GM21447 (cell line): ENCODE results near the gene COL5A1.

Experiments used
- ATAC-seq: cut with Tn5 transposase; IDR thresholded peaks from one replicate; pipeline ENCODE4 v1.9.1; 2021; ENCODE audit not compliant: unreplicated experiment

The COL5A1 gene

DNA sequence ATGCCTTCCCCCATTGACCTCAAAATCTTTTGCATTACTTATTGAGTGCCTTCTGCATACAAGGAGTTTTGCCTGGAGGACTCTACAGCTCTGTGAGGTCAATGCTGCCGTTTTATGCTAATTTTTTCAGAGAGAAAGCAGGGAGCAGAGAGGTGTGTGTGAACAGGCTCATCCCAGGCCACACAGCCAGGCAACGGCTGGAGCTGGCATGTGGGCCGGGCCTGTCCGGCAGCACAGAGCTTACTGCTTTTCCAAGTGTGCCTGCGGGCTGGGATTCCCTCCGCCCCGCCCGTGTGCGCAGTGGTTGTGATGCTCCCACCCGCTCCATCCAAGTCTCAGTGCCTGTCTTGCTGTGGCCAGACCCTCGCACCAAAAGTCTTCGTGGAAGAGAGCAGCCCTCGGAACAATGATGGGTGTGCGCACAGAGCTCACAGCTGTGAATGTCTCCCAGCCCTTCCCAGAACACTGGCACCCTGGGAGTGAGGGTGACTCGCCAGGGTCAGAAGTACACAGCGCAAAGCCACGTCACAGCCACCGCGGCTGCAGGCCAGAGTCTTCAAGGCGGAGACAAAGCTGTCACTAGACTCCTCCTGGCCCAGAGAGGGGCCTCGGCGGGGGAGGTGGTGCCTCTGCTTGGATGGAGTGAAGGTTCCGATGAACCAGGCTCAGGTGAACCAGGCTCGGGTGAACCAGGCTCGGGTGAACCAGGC lies 82.8 kb downstream of the COL5A1 start:
- ATAC-seq, result no peak

DNA sequence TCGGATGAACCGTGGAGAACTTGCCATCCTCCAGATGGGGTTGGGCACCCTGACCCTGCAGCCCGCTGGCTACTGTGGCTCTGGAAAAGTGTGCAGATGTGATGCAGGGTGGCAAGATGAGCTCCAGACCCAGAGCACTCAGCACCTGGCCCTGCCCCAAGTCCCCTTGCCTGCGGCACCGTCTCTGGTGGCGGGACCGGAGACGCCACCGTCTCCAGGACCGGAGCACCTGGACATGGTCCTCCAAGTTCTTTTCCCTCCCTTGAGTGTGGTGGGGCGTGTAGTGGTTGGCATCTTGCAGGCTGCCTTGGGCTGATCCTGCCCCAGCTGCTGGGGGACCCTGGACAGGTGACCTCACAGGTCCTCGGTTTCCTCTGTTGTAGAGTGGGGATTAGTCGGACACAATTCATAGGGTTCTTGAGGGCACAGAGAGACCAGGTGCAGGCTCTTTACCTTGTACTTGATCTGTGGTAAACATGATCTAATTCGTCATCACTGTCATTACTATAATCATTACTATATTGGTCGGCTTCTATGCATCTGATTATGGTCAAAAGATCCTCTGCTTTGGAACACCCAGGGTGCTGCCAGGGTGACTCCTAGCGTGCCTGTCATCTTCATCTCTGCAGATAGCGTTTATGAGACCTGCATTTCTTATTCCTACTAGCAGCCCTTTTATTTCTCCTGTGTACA lies 83.5 kb downstream of the COL5A1 start:
- no peak for ATAC-seq

DNA sequence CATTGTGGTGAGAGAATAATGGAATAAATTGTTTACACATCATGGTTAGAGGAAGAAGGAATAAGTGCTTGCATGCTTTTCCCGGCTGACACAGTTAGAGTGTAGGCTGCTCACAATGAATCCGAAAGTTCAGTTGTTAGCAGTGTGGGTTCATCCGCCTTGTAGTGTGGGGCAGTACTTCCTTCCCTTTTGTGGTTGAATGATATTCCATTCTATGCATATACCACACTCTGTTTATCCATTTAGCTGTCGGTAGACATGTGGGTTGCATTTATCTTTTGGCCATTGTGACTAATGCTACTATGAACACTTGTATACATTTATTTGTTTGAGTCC lies 84.0 kb downstream of the COL5A1 start:
- no peak for ATAC-seq

DNA sequence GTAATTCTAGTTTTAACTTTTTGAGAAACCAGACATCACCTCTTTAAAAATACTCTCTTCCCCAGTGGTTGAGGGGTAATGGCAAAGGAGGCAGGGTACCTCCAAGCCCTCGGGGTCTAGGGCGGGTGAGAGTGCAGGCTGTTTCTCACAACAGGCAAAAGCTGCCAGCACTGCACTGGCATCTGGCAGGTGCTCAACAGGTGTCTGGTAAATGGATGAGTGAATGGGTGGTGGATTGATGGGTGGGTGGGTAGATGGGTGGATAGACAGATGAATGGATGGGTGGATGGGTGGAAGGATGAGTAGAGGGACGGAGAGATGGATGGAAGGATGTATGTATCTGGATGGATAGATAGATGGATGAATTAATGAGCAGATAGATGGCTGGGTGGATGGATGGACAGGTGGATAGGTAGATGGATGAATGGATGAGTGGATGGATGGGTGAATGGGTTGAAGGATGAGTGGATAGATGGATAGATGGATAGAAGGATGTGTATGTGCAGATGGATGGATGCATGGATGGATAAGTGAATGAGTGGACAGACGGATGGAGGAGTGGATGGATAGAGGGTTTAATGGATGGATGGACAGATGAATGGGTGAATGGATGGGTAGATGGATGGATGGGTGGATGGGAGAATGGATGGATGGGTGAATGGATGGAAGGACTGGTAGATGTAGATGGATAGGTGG lies 84.6 kb downstream of the COL5A1 start:
- no peak for ATAC-seq

DNA sequence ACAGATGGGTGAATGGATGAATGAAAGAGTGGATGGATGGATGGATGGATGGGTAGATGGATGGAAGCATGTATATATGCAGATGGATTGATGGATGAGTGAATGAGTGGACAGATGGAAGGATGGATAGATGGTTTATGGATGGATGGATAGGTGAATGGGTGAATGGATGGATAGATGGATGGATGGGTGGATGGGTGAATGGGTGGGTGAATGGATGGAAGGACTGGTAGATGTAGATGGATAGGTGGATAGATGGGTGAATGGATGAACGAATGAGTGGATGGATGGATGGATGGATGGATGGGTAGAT lies 85.1 kb downstream of the COL5A1 start:
- no peak for ATAC-seq

DNA sequence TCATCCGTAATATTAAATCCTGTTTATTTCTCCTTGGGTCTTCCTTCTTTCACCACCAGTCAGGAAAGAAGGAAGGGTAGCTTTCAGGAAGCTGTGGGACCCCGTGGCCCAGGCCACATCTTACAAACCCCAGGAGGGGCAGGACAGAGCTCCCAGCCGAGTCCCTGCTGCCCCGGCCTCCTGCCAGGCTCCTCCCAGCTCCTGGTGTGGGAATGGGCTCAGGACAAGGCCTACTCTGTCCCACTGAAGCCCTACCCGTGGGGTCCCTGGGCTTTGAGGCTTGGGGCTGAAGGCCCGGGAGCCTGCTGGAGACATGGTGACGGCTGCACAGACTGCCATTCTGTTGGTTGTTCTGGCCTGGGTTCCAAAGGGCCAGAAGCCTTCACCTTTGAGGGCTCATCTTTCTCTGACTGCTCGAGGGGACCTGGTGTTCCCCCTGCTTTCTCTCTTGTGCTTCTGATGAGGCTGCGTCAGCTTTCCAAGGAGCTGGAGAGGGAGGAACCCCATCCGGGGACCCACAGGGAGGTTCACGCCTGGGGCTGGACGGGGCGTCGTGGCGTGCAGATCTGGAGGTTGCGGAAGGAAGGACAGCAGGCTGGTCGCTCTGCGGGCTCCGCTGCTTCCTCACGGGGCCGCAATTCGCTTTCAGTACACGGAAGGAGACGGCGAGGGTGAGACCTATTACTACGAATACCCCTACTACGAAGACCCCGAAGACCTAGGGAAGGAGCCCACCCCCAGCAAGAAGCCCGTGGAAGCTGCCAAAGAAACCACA lies 86.6 kb downstream of the COL5A1 start:
- no peak for ATAC-seq

DNA sequence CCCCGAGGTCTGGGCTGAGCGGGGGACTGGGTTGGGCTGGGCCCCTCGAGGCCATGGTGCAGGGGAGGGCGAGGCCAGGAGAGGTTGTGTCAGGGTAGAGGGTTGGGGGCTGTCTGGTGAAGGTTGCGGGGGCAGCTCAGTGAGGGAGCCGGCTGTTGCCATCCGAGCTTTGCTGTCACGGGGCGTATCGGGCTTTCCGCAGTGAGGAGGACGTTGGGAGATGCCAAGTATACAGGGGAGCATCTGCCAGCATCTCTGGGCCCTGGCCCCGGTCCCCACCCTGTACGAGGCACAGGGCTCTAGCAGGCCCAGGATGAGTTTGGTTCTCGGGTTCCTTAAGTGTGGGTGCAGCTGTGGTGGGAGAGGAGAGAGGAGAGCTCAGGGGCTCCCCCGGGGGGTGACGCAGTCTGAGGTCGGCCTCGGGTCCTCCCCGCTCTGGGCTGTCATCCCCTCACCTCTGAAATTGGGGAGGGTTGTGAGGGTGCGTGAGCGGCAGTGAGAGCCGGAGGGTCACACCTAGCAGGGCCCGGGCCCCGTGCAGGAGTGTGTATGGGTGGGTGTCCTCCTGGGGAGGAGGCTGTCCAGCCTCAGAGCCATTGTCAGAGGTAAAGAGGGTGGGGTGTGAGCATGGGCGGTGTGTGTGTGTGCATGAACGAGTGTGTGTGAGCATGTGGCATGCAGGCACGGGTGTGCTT lies 87.3 kb downstream of the COL5A1 start:
- no peak for ATAC-seq

DNA sequence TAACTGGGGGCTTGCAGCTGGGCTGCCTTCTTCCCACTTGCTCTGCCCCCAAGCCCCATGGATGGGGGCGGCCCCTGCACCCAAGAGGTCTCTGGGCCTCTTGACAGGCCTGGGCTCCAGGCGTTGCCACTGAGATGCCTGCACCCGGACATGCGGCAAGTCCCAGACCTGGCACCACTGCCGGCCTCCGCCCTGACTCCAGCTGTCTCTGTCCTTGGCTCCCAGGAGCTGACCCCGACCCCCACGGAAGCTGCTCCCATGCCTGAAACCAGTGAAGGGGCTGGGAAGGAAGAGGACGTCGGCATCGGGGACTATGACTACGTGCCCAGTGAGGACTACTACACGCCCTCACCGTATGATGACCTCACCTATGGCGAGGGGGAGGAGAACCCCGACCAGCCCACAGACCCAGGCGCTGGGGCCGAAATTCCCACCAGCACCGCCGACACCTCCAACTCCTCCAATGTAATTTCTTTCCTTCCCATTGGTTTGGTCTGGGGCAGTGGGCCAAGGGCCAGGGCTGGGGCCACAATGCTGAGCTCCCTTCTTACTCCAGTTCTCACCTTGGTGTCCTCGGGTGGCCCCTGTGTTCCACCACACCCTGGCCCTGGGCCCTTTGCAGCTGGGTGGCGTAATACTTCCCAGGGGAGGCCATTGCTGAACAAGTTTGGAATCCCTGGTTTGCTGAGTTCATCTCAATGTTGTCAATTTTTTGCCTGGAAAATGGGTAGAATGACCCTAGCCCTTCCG lies 88.6 kb downstream of the COL5A1 start:
- ATAC-seq, result no peak

DNA sequence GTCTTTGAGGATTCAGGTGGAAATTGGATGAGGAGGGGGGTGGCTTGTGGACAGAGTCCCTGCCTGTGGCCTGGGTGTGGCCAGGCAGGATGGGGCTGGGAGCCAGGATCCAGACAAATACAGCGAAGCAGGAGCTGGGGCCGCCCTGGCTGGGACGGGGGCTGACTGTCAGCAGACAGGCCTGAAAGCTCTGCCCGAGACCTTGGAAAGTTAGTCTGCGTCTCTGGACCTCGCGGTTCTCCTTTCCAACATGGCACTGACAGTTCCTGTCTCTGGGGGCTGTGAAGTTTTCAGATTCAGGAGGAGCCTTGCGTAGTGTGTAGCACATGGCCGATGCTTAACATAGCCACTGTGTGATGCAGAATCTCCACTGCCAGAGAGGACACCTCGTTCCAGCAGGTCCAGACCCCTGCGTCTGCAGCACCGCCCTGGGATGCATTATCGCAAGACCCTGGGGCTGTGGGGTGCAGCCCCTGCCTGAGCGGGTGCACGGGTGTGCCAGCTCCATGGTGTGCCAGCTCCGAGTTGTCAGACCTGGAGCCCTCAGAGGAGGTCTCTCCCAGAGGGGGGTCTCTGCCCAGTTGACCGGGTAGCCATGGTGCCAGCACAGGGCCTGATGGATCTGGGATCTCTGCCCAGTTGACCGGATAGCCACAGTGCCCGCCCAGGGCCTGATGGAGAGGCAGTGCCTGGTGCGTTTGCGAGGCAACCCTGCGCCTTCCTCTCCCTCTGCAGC lies 89.3 kb downstream of the COL5A1 start:
- ATAC-seq, result no peak

DNA sequence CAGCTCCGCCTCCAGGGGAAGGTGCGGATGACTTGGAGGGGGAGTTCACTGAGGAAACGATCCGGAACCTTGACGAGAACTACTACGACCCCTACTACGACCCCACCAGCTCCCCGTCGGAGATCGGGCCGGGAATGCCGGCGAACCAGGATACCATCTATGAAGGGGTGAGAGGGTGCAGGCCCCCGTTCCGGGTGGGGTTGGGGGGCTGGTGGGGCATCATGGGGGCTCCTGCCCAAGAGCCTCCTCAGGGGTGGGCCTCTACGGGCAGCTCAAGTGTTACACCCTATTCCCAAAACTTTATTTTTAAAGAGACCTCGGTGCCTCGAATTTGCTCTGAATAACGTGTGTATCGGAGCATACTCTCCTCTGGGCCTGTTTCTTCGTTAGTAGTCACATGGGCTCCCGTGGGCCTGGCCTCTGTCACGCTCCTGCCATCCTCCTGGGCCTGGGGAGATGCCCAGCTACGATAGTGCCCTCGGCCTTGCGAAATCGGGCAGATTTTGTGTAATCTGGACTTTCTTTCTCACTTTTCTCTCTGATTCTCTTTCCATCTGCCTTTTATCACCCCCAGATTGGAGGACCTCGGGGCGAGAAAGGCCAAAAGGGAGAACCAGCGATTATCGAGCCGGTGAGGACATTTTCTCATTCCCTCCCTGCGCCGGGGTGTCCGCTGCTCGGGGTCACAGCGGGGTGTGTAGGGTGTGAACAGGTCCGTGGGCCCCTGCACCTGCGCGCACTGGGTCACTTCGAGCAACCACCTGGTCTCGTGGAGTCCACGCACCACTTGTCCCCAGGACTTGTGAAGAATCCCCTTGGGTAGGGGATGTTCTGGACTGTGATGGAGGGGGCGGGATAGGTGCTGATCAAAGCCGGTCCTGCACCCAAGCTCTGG lies 90.1 kb downstream of the COL5A1 start:
- ATAC-seq, result no peak

DNA sequence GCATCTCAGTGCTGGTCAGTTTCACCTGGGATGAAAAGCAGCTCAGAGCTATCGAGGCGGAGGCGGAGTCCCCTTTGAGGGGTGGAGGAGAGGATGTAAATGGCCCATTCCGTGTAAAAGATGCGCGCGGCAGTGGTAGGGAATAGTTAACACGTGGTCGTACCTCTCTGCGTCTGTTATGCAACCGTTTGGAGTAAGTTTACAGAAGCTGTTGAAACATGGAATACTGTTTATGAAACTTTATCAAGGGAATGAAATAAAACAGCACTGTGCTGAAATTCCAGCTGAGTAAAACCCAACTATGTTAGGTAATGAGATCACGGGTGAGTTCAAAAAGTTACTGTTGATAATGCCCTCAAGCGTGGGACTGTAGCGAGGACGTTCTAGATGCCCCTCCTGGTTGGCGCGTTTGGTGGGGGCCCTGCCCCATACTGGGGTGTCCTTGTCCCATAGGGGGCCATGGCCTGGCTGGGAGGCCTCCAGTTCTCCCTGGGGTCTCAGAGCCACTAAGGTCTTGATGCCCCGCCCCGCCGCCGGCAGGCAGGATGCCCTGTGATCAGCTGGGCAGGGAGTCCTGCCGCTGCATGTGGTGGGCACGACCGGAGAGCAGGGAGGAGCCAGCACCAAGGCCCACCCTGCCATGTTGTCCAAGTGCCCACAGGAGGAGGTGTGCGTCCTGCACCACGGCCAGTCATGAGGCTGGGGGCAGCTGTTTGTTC lies 90.9 kb downstream of the COL5A1 start:
- no peak for ATAC-seq

DNA sequence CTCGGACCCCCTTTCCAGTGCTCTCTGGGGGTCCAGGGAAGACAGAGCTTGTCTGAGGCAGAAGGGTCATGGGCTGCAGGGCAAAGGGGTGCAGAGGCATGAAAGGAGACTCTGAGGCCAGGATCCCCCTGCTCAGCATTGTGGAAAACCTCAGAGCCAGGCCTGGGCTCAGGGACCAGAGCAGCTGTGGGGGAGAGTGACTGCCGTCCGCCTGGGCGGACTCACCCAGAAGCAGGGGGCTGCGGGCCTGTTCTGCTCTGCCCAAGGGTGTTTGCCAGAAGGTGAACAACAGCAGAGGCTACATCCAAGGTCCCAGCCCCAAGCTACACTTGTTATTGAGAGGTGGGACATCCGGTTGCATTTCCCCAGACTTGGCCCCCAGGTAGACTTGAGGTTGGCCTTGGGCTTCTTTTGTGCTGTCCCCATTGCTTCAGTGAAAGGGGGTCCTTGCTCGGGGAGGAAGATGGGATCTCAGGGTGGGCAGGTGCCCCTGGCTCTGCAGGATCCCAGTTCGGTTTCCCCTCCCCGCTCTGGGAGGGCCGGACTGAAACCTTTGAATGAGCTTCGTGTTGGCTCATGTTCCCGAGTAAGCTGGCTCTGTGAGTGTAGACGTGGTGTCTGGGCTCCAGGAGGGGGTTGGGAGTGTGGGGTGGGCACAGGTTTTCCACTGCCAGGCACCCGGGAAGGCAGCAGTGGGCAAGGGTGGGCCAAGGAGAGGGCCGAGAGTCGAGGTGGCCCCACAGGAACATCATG lies 92.1 kb downstream of the COL5A1 start:
- no peak for ATAC-seq

DNA sequence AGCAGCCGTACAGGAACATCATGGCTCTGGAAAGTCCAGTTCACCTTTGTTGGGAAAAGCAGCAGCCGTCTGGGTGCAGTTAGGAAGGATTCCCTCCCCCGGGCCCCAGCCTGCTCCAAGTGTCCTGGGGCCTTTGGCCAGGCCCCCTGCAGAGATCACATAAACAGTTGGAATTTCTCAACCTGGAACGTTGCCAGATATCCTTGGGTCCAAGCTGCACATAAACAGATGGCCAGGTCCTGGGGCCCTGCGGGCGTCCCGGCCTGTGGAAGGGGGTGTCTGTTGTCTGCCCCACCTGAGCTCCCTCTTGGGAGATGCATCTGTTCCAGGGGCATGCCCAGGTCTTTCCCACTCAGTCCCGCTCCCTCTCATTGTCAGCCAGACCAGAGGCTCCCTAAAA lies 92.7 kb downstream of the COL5A1 start:
- ATAC-seq, result no peak

DNA sequence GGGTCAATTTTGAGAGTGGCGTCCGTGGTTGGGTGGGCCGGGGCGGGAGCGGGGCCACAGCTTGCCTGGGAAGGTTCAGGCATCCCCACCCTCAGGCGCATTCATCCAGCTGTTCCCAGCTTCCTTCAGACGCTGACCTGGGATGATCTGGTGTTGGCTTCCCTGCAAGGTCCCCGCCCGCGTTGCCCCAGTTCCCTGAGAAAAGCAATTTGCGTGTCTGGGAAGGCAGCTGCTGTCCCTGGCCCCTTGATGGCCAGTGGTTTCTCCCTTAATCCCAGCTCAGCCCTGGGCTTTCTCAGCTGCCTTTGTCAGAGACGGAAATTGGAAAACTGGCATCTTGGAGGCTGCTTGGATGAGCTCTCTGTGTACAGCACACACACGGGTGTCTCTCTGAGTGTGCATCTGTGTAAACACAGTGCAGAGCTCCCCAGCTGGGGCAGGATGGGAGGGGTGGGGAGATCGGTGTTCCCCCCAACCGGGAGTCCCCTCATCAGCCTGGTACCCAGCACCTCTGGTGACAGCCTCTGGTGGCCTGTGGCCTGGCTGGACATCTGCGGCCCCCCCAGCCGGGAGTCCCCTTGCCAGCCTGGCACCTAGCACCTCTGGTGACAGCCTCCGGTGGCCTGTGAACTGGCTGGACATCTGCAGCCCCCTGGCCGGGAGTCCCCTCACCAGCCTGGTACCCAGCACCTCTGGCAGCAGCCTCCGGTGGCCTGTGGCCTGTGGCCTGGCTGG lies 94.0 kb downstream of the COL5A1 start:
- no peak for ATAC-seq

DNA sequence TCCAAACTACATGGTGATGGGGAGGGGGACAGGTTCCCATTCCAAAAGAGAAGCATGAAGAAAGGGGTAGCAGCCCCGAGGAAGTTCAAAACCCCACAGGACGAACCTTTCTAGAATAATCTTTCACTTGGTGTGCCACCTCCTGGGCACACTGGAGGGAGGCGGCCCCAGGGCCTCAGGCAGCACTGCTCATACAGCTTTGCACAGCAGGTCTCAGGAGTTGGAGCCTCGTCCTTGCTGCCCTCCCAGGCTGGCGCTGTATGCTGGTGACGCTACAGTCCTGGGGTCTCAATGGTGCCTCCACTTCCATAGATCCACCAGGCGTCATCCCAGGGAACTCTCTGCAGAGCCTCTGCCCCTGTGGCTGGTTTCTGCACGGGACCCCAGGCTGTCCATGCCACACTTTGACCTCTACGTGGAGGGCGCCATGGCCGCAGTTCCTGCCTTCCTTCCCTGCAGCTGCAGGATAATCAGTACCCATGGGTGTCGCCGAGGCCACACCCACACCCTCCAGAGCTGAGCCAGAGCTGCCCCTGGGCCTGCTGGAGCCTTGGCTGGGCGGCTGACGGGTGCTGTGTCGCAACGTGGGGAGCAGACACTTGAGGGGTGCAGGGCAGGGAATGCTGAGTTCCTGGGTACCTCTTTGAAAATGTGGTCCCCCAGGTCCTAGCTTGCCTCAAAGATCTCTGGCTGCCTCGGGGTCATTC lies 95.3 kb downstream of the COL5A1 start:
- no peak for ATAC-seq
